Activated T-cell treated with anti-CD3 and anti-CD28 coated beads for 4 hours (primary cell): ENCODE measurements around the gene MXD3.
"Not testable (repeated sequence)": the region's sequence is repeated elsewhere in the genome, so short reads cannot be mapped to it uniquely, and the experiment has no call there.

Source experiments
- DNase-seq: peaks from one replicate; pipeline ENCODE4 v3.0.0-alpha.2; 2020

MXD3 gene

DNA sequence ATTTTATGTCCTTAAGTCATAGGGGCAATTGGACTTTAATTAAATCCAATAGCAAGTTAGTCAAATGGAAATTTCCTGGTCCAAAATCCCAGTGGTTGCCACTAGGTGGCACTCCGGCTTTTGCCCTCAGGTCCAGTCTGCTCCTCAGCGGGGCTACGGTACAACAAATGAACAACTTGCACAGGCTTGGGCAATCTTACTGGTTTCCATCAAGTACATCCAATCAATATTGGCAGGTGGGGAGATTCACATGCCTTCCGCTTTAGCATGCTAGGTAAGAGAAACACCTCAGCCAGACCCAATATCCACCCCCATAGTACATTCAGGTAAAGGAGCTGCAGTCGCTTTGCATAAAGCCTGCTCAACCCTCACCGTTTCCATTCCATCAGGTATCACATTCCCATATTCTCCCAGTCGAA is 6.3 kb upstream of the MXD3 start:
- peak; percentile 65 for DNase-seq

DNA sequence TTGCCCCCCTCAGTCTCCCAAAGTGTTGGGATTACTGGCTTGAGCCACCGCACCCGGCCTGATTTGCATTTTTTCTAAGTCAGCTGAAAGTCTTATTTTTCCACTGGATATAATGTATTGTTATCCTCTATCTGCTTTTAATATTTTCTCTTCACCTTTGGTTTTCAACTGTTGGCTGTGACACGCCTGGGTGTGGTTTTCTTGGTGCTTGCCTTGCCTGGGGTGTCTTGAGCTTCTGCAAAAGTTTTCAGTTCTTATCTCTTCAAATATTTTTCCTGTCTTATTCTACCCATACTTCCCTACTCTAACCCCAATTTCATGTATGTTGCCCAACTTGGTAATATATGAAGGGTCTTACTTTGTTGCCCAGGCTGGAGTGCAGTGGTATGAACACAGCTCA is 4.3 kb upstream of the MXD3 start:
- DNase-seq = no peak

DNA sequence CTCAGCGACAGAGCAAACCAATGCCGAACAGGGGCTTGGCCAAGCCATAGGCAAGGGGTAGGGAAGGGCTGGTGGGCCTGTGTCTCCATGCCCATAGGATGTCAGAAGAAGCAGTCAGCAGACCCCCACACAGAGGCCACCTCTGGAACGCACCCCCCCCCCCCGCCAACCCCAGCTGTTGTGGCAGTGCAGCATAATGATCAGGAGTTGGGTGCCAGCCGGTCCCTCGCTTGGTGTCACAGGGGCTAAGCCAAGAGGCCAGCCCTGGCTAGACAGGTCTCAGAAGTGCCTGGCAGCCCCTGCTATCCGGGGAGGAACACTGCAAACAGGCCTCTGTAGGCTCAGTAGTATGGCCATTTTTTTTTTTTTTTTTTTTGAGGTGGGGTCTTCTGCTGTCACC is 3.7 kb upstream of the MXD3 start:
- DNase-seq = no peak

DNA sequence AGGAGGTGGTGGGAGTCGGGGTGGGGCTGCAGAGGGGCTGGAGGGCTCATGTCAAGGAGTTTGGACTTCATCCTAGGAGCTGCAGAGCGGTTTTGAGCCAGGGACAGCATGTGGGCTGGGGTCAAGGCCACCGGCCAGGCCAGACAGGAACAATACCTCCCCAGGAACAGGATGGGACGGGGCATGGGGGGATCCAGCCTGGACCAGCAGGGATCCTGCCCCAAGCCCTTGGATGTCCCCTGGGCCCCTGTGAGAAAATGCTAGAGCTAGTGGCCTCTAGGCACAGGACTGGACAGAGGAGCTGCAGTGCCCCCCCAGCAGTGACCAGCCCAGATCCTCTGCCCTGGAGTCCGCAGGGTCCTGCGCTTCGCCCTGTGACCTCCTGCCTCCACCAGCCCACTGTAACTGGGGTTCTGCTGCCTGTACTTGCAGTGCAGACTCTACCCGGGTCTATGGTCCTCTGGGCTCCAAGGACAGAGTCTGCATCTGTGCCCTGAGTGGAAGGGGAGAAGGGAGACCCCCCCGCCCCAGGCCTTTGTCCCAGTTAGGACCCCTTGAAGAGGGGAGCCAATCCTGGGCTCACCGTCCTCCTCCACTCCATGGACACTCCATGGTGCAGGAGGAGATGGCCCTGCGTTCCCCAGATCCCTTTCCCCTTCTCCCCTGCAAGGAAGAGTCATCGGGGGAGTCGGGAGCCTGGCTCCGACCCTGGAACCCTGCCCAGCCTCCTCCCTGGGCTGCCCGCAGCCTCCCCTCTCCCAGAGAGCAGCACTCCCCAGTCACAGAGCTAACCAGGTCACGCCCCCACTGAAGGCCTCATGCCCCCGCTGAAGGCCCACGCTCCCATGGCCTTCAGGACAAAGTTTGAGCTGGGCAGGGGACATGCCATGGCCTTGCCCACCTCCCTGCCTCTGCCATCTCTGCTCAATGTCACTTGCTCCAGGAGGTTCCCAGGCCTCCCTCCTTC is 3.0 kb upstream of the MXD3 start:
- DNase-seq = no peak

DNA sequence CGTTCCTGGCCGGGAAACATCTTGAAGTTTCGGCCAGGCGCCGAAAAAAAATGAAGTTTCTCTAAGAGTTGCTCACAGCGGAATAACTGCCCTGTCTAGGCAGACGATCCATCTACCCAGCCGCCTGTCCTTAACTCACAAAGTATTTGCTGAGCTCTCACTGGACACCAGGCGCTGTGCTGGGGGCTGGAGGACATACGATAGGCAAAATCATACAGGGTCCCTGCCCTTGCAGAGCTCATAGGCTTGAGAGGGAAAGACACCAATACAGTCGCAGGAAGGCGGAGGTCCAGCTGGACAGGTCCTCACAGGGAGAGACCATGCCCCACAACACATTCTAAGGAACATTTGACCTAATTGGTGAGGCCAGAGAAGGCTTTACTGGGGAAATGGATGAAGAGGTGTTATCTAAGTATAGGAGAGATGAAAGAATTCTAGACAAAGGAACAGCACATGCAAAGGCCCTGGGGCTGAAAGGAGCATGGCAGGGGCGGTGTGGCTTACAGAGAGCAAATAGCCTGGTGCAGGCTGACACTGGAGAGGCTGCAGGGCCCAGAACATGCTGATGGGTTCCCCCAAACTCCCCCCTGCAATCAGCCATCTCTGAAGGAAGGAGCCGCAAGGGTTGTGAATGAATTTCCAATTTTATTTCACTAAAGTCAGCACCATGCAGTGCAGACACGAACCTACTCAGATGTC is 2.0 kb upstream of the MXD3 start:
- DNase-seq = no peak

DNA sequence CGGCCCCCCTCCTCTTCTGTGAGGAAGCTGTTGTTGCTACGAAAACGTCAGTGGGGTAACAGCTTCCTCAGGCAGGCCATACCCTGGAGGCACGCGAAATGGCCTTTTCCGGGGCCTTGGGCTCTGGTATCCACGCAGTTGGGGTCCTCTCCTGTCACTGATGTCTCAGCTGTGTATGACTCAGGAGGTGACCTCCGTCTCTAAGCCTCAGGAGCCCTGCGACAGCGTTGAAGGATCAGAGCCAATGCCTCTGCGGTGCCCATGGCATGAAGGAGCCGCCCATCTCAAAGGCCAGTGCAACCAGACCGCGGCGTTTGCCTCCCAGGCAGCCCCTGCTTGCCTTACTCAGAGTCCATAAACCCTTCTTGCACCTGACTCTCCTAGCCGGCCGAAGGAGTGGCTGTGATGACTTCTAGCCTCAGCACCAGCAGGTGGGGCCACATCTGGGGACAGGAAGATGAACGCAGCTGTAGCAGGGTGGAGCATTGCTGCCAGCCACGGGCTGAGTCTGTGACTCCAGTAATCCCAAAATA is 1.0 kb upstream of the MXD3 start:
- no peak for DNase-seq

DNA sequence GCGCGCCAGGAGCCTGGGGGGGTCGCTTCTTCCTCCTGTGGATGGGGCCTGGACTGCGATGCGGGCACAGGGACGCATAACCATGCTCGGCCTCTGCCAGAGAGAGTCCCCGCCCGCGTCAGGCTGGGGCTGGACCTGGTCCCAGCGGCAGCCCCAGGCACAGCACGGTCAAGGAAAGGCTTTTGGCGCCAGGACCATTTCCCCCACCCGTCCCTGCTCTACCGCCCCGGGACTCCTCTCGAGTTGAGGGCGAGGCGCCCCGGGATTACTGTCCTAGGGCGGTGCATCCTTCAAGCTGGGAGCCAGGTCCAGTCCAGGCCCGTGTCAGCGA is 341 bp downstream of the MXD3 start:
- DNase-seq = no peak

DNA sequence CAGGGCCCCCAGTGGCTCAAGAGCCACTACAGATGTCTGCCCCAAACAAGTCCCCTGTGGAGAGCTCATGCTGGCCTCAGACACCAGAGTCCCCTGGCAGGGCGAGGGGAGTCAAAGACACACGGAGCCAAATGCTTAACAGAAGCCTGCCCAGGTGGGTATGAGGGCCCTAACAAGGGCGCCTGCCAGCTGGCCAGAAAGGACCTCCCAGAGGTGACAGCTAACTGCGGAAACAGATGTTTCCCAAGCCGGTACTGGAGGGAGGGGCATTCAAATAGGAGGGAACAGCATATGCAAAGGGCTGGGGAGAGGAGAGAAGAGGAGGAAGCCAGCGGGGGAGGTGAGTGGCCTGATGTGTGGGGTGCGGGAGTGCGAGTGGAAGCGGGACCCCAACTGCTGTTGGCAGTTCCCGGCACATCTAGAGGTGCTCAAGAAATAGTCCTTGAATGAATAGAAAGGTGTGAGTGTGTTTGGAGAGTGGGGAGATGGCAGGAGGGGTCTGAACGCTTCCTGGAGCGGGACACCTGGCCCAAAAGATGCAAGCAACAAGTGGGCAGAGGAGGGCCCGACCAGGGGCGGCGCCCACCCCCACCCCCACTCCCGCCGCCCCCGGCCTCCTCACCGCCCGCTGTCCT is 824 bp downstream of the MXD3 start:
- DNase-seq = no peak

DNA sequence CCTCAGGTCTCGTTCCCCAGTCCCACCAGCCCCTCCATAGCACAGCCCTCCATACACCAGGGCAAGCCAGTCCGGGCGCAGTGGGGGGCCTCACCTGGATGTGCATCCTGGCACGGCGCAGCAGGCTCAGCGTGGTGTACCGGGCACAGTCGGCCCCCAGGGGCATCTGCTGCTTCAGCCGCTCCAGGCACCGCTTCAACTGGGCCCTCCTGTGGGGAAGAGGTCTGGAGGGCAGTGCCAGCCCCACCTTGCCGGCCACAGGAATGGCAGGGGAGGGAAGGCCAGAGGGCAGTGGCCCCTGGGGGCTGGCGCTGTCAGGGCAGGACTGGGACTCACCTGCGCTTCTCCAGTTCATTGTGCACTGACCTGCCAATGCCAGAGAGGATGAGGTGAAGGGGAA is 1.4 kb downstream of the MXD3 start:
- DNase-seq = no peak

DNA sequence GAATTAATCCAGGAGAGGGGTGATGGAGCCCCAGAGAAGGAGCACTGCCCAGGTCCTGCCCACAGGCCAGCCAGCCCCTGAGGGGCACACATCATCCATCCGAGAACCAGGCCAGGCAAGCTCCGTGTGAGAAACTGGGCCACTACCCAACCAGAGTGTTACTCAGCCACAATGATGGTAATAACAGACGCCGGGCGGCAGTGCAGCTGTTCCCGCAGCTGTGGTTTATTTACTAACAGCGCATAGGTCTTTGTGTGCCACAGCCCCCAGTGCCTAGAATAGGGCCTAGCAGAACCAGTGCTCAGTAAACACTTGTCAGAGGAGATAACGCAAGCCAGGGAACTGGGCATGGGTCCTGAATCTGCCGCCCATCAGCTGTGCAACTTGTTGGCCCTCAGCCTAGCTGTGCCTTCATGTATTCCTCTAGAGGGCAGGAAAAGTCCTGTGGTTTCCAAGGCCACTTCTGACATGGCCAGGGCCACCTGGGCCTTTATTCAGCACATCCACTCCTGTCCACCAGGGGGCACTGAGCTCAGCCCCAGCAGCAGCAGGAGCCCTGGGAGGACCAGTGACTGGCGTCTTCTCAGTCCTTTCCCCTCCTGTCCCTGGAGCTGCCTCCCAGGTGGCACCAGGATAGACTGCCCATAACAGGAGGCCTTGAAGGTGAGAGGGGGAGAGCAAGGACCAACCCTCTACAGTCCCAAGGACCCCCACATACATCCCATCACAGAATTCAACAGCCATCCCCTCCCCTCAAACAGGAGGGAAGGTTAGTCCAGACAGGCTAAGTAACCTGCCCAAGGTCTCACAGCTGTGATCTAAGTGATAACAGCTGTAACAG is 2.1 kb downstream of the MXD3 start:
- DNase-seq = peak; percentile 59

DNA sequence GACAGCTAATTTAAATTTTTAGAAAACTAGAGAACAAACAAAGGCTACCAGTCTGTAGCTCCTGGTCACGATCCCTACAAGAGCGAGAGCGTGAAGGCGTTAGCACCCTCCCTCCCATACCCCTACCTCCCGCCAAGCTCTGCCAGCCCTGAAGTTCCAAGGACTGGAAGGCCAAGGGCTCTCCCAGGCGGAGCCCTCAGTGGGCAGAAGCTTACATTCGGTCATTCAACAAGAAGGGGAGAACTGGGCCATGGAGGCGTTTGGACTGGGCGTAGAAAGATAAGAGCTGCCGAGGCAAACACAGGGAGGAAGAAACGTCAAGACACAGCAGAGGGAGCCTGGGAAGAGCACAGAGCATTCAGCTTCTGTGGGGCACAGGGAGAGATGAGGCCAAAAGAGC is 3.0 kb downstream of the MXD3 start:
- DNase-seq = no peak

DNA sequence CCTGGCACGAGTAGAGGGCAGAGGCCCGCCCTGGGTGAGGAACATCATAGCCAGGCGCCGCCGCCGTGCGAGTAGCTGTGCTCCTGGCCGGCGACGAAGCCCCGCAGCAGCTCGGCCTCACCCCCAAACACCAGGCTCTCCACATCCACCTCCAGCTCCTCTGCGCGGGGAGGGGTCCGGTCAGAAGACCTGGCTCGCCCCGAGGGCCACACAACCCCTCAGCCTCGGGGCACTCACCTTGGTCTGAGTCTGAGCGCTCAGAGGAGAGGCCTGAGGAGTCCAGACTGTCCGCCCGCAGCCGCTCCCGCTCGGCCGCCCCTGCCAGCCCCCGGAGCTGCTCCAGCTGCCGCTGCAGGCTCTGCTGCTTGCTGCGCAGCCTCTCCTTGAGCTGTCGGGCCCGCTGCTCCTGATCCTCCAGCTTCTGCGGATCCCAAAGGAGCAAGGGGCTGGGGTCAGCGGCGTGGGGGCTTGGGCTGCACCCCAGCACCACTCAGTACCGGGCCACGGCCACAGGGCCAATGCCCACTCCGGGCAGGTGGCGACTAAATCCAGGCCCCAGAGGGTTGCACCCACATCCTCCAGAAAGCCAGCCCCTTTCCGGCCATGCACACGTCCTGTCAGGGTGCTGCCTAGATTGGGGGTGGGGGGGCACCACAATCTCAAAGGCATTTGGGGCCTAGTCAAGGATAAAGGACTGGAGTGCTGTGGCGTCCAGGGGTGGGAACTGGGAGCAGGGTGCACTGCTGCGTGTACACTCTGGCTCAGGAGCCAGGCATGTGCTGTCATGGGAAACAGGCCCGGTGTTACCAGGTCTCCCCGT is 3.9 kb downstream of the MXD3 start:
- DNase-seq = no peak

DNA sequence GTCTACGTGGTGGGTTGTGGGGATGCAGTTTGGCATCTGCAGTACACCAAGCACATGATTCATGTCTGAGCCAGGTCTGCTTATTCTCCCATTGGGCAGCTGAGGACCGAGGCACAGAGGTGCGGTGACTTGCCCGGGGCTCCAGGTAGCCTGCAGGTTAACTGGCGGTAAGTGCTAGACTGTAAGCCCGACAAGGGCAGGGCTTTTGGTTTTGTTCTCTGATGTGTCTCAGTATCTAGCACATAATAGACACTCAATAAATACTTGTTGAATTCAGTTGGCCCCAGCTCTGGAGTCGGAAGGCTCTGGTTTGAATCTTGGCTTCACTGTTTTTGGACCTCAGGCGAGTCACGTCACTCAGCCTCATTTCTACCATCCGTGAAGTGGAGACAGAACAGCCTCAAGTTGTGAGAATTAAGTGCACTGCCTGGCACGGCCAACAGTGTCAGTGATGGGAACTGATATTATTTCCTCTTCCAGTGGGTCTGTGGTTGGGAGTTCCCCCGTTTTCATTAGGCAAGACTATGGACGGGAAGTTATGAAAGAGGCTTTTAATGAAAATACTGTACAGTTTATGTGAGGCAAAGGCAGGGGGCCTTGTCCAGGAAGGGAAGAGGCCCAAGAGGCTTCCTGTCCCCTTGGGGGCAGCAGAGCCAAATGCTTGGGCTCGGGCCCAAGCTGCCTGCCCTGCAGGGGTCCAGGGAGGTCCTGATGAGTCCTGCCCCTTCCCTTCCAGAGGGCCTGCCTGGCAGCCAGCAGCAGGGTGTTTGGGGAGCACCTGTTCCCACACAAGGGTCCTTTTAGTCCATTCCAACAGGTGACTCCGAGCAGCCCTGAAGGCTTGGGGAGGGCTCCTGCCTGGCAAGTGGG is 4.8 kb downstream of the MXD3 start:
- no peak for DNase-seq

DNA sequence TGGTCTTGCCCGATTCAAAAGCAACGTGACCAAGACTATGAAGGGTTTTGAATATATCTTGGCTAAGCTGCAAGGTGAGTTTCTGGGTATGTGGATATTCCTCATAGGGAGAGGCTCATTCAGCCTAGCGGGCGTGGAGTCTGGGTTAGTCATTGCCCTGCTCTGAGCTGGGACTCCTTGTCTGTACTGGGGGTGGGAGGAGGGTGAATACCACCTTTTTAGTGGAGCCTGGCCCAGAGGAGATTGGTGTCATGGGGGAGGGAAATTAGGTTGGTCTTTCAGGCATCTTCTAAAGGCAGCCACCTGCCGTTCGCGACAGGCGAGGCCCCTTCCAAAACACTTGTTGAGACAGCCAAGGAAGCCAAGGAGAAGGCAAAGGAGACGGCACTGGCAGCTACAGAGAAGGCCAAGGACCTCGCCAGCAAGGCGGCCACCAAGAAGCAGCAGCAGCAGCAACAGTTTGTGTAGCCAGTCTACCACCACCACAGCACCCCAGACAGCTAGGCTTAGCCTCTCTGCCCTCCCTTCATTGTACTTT is 5.5 kb downstream of the MXD3 start:
- DNase-seq = not testable (repeated sequence)

DNA sequence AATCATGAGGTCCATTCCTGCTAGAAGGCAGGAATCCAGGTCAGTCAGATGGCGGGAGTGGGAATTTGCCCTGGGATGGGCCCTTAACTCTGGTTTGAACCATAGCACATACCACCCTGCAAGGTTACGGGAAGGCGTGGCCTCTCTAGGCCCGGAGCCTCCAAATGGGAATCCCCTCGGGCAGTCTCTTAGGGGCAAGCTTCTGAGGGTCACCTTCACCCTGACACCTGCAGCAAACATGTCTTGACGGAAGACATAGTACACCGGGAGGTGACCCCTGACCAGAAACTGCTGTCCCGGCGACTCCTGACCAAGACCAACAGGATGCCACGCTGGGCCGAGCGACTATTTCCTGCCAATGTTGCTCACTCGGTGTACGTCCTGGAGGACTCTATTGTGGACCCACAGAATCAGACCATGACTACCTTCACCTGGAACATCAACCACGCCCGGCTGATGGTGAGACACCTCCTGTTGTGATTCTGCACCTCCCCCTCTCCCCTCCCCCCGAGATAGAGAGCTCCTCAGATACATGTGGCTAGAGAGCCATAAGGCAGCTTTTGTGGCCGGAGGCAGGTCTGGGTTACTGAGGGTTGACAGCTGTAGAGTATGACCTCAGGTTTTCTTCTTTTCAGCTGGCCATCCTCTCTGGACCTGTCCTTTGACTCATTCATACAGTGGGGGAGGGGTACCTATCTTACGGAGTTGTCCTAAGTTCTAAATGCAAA is 7.1 kb downstream of the MXD3 start:
- no peak for DNase-seq

DNA sequence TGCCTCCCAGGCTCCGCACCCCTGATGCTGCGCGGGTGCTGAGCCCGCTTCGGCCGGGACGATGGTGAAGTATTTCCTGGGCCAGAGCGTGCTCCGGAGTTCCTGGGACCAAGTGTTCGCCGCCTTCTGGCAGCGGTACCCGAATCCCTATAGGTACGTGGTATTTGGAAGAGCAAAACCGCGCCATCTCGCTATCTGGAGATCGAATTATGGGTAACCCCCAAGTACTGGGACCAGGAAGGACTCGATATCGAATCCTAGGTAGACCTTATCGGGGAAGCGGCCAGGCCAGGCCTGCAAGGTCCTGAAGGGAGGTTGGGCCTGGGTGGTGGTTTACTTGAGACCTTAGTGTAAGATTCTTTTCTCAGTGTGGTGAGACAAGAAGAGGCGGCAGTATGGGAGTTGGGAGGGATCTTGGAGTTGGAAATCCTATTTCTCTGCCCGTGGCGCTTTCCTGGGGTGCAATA is 7.7 kb downstream of the MXD3 start:
- no peak for DNase-seq

DNA sequence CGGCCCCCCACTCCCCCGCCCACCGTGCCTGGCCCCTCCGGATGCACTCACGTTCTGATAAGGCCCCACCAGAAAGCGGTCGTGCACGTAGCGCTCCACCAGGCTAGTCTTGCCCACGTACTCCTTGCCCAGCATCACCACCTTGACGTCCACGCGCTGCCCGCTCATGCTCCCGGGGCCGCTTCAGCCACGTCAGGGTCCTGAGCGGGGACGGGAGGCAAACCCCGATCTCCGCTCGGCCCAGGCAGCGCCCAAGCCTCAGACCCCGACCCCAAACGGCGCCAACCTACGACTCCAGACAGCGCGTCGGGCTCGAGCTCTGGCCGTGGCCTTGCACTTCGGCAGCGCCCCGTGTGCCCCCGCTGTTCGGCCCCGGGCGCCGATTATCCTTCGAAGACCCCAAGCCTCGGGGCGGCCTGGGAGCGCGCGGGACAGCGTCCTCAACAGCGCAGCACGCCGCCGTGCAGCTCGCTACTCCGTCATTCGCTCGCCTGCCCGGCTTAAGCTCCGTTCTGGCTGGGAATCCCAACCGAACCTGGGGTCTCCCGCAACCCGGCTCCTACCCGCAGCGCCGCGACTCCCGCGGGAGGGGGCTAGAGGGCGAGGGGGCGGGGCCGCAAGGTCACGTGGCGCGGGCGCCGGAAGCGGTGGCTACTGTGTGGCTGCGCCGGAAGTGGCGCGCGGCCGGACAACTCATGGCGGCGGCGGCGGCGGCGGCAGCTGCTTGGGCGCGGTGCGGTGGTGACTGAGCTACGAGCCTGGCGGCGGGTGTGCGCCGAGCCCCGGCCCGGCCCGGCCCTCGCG is 8.4 kb downstream of the MXD3 start, which contains the start of the genes PRELID1 and RAB24:
PRELID1 (plus strand) TSS at position 679 of the 804 bp plus-strand sequence. CDS start 187 bp downstream, outside the sequence.
RAB24 (minus strand) TSS at position 599 of the 804 bp plus-strand sequence; CDS start at position 168, 431 bp downstream.
- peak; percentile 86 for DNase-seq

DNA sequence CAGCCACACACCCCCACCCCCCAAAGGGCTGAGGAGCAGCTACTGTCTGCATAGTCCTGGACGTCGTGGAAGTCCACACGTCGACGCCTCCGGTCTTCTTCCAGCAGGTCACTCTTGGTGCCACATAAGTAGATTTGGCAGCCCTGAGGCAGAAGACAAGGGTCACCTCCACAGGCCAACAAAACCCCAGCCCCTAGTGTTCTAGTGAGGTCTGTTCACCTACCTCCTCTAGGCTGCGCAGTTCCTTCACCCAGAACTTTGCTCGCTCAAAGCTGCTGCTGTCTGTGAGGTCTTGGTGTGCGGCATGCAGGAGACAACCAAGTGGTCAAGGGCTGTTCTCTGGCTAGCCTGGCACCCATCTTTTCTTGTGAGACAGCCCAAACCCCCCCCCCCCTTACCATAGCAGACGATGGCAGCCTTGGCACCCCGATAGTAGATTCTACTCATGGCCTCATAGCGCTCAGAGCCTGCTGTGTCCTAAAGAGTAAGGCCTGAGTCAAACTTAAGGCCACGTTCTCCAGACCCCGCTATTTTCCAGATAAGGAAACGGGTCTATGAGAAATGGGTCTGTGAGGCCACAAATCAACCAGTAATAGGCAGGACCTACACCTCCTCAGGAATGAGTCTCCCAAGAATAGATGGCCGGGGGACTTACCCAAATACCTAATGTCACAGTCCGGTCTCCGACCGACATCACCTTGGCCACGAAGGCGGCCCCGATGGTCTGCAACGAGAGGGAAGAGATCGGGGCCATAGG is 9.2 kb downstream of the MXD3 start:
- DNase-seq = no peak
